Measurements from ENCODE around the gene ELF1.
A peak's percentile ranks its signal among the peaks of the same experiment; 100 is the strongest.
"Not testable (repeated sequence)": the region's sequence is repeated elsewhere in the genome, so short reads cannot be mapped to it uniquely, and the experiment has no call there.

Gene ELF1

GRCh38 chr13:40978109-40978508 is 41.0 kb downstream of the ELF1 start:
- H3K36me3 ChIP-seq (ENCODE audit: control insufficient read depth in 1 of 2, insufficient read depth in 2 of 2, low read depth in 1 of 2, low read length in 2 of 2): peaks cover 0 to 28% of the 10 kb centered on the region in 2 experiments
- H2BK15ac ChIP-seq (ENCODE audit: low read depth, poor library complexity, severe bottlenecking); H3K4ac ChIP-seq (ENCODE audit: low read depth in 1 of 2, low read length in 2 of 2); H4K8ac ChIP-seq (ENCODE audit: low read length); DNase-seq; H3K4me3 ChIP-seq (ENCODE audit: insufficient read depth in 1 of 2, low read depth in 1 of 2, low read length in 2 of 2); H3K14ac ChIP-seq (ENCODE audit: low read length in 2 of 2); H3K9me3 ChIP-seq (ENCODE audit: control insufficient read depth, low read length); H3K4me1 ChIP-seq (ENCODE audit: control insufficient read depth, insufficient read depth, low read depth, low read length); H2AFZ ChIP-seq (ENCODE audit: low read depth, low read length); H3K79me1 ChIP-seq (replicated peaks; ENCODE audit: low read length, poor library complexity, severe bottlenecking); H3K27ac ChIP-seq (ENCODE audit: low read length, poor library complexity, severe bottlenecking); H2BK120ac ChIP-seq (ENCODE audit: low read depth, low read length); H4K91ac ChIP-seq (ENCODE audit: low read length); H3K9ac ChIP-seq (ENCODE audit: low read length); H2BK5ac ChIP-seq (ENCODE audit: low read depth, low read length, poor library complexity, severe bottlenecking); H3K4me2 ChIP-seq (ENCODE audit: low read length, poor library complexity, severe bottlenecking); H3K18ac ChIP-seq (ENCODE audit: low read depth in 1 of 2, low read length in 2 of 2); H2BK12ac ChIP-seq (ENCODE audit: low read length in 2 of 2); H2AK5ac ChIP-seq (ENCODE audit: low read length, severe bottlenecking); H3K23ac ChIP-seq (ENCODE audit: low read length in 2 of 2); H3K27me3 ChIP-seq (ENCODE audit: control insufficient read depth in 1 of 2, insufficient read depth in 1 of 2, low read length in 2 of 2): not testable (repeated sequence)
- WGBS: 98% methylated on average over 4 of the region's 6 CpGs

- Histone ChIP-seq H3K4me1 (ENCODE audit: control insufficient read depth, insufficient read depth, low read depth, low read length) (peaks cover 3% of the 10 kb centered on the region), H4K91ac (ENCODE audit: low read length) (no peak overlapping the region), H3K36me3 (ENCODE audit: control insufficient read depth in 1 of 2, insufficient read depth in 2 of 2, low read depth in 1 of 2, low read length in 2 of 2) (peaks cover 0 to 13% of the 10 kb centered on the region in 2 experiments), H3K4ac (ENCODE audit: low read depth in 1 of 2, low read length in 2 of 2) (no peak overlapping the region), H3K4me2 (ENCODE audit: low read length, poor library complexity, severe bottlenecking) (no peak overlapping the region), H2BK120ac (ENCODE audit: low read depth, low read length) (no peak overlapping the region), H2AFZ (ENCODE audit: low read depth, low read length) (no peak overlapping the region), H3K4me3 (ENCODE audit: insufficient read depth in 1 of 2, low read depth in 1 of 2, low read length in 2 of 2) (no peak overlapping the region), H3K18ac (ENCODE audit: low read depth in 1 of 2, low read length in 2 of 2) (no peak overlapping the region), H3K9ac (ENCODE audit: low read length) (no peak overlapping the region), H2BK15ac (ENCODE audit: low read depth, poor library complexity, severe bottlenecking) (no peak overlapping the region), H4K8ac (ENCODE audit: low read length) (no peak overlapping the region), H2AK5ac (ENCODE audit: low read length, severe bottlenecking) (no peak overlapping the region), H3K9me3 (ENCODE audit: control insufficient read depth, low read length) (no peaks in the 10 kb centered on the region), H3K27me3 (ENCODE audit: control insufficient read depth in 1 of 2, insufficient read depth in 1 of 2, low read length in 2 of 2) (no peaks in the 10 kb centered on the region), H2BK5ac (ENCODE audit: low read depth, low read length, poor library complexity, severe bottlenecking) (no peak overlapping the region), H2BK12ac (ENCODE audit: low read length in 2 of 2) (no peak overlapping the region), H3K14ac (ENCODE audit: low read length in 2 of 2) (no peak overlapping the region), H3K79me1 (replicated peaks; ENCODE audit: low read length, poor library complexity, severe bottlenecking) (no peaks in the 10 kb centered on the region), H3K27ac (ENCODE audit: low read length, poor library complexity, severe bottlenecking) (no peak overlapping the region), H3K23ac (ENCODE audit: low read length in 2 of 2) (no peak overlapping the region)
- no peak for DNase-seq
Observed at GRCh38 chr13:40975441-40975840, 43.7 kb downstream of the ELF1 start.

DNA sequence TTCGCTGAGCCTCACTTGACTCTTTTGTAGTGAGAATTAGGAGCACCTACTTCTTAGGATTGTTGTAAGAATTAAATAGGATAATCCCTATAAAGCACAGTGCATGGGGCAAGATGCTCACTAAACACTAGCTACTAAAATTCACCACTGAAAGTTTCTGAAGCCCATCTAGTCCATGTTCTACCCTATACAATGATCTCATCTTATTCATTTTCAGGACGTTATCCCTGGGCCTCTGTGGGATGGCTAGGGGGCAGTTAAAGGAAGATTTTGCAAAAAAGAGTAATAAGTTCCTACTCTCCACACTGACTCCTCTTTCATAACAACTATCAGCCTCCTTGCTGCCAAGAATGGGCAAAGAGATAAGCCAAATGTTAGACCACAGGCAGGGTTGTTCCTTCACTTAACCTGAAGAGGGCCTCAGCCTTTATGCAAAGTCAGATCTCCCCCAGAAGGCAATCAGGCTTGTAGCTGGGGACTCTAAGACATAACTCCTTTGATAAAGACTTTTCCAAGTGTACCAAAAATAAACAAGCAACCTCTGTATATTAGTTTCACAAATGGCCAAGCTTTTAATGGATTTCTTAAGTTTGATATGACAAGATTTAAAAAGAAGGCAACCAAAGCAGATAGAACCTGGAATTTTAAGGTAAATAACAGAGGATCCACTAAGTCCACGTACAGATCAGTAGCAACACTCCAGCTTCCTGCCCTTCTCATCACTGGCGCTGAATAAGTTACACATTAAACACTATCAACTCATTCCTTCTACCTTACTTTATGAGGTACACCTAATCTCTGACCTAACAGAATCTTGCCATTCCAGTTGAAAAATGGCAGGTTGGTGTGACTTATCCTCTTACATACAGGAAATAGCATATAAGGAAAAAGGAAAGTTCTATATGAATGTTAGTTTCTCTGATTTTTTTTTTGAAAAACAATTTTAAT is 44.4 kb downstream of the ELF1 start:
- Histone ChIP-seq H3K9me3 (ENCODE audit: control insufficient read depth, low read length) (no peaks in the 10 kb centered on the region), H3K27me3 (ENCODE audit: control insufficient read depth in 1 of 2, insufficient read depth in 1 of 2, low read length in 2 of 2) (no peaks in the 10 kb centered on the region), H4K91ac (ENCODE audit: low read length) (no peak overlapping the region), H2BK15ac (ENCODE audit: low read depth, poor library complexity, severe bottlenecking) (no peak overlapping the region), H2AFZ (ENCODE audit: low read depth, low read length) (no peak overlapping the region), H3K4me3 (ENCODE audit: insufficient read depth in 1 of 2, low read depth in 1 of 2, low read length in 2 of 2) (no peak overlapping the region), H3K9ac (ENCODE audit: low read length) (no peak overlapping the region), H3K14ac (ENCODE audit: low read length in 2 of 2) (no peak overlapping the region), H3K36me3 (ENCODE audit: control insufficient read depth in 1 of 2, insufficient read depth in 2 of 2, low read depth in 1 of 2, low read length in 2 of 2) (peaks cover 0 to 7% of the 10 kb centered on the region in 2 experiments), H3K18ac (ENCODE audit: low read depth in 1 of 2, low read length in 2 of 2) (no peak overlapping the region), H3K4ac (ENCODE audit: low read depth in 1 of 2, low read length in 2 of 2) (no peak overlapping the region), H2BK5ac (ENCODE audit: low read depth, low read length, poor library complexity, severe bottlenecking) (no peak overlapping the region), H3K4me2 (ENCODE audit: low read length, poor library complexity, severe bottlenecking) (no peak overlapping the region), H3K4me1 (ENCODE audit: control insufficient read depth, insufficient read depth, low read depth, low read length) (peaks cover 3% of the 10 kb centered on the region), H2BK120ac (ENCODE audit: low read depth, low read length) (no peak overlapping the region), H3K79me1 (replicated peaks; ENCODE audit: low read length, poor library complexity, severe bottlenecking) (no peaks in the 10 kb centered on the region), H3K23ac (ENCODE audit: low read length in 2 of 2) (no peak overlapping the region), H4K8ac (ENCODE audit: low read length) (no peak overlapping the region), H3K27ac (ENCODE audit: low read length, poor library complexity, severe bottlenecking) (peak overlapping the region; percentile 20), H2AK5ac (ENCODE audit: low read length, severe bottlenecking) (no peak overlapping the region), H2BK12ac (ENCODE audit: low read length in 2 of 2) (no peak overlapping the region)
- WGBS: 50% methylated on average over 2 of the region's 4 CpGs
- peak; percentile 68 for DNase-seq

- no peak overlapping the region for H3K23ac ChIP-seq (ENCODE audit: low read length in 2 of 2)
- no peaks in the 10 kb centered on the region for H3K27me3 ChIP-seq (ENCODE audit: control insufficient read depth in 1 of 2, insufficient read depth in 1 of 2, low read length in 2 of 2)
- H2AFZ ChIP-seq (ENCODE audit: low read depth, low read length): no peak overlapping the region
- H3K79me1 ChIP-seq (replicated peaks; ENCODE audit: low read length, poor library complexity, severe bottlenecking): no peaks in the 10 kb centered on the region
- no peak overlapping the region for H3K18ac ChIP-seq (ENCODE audit: low read depth in 1 of 2, low read length in 2 of 2)
- no peak overlapping the region for H3K27ac ChIP-seq (ENCODE audit: low read length, poor library complexity, severe bottlenecking)
- H2AK5ac ChIP-seq (ENCODE audit: low read length, severe bottlenecking): no peak overlapping the region
- H3K4ac ChIP-seq (ENCODE audit: low read depth in 1 of 2, low read length in 2 of 2): no peak overlapping the region
- DNase-seq: no peak
- no CpG with 5 or more reads among the region's 1 CpG for WGBS
- H3K36me3 ChIP-seq (ENCODE audit: control insufficient read depth in 1 of 2, insufficient read depth in 2 of 2, low read depth in 1 of 2, low read length in 2 of 2): peaks cover 0 to 6% of the 10 kb centered on the region in 2 experiments
- H3K4me2 ChIP-seq (ENCODE audit: low read length, poor library complexity, severe bottlenecking): no peak overlapping the region
- no peak overlapping the region for H4K8ac ChIP-seq (ENCODE audit: low read length)
- H3K14ac ChIP-seq (ENCODE audit: low read length in 2 of 2): no peak overlapping the region
- H3K4me3 ChIP-seq (ENCODE audit: insufficient read depth in 1 of 2, low read depth in 1 of 2, low read length in 2 of 2): no peak overlapping the region
- peaks cover 4% of the 10 kb centered on the region for H3K4me1 ChIP-seq (ENCODE audit: control insufficient read depth, insufficient read depth, low read depth, low read length)
- no peak overlapping the region for H2BK5ac ChIP-seq (ENCODE audit: low read depth, low read length, poor library complexity, severe bottlenecking)
- H2BK15ac ChIP-seq (ENCODE audit: low read depth, poor library complexity, severe bottlenecking): no peak overlapping the region
- no peak overlapping the region for H3K9ac ChIP-seq (ENCODE audit: low read length)
- no peak overlapping the region for H2BK12ac ChIP-seq (ENCODE audit: low read length in 2 of 2)
- H4K91ac ChIP-seq (ENCODE audit: low read length): no peak overlapping the region
- H2BK120ac ChIP-seq (ENCODE audit: low read depth, low read length): no peak overlapping the region
- H3K9me3 ChIP-seq (ENCODE audit: control insufficient read depth, low read length): no peaks in the 10 kb centered on the region
Observed at GRCh38 chr13:40973409-40973808, 45.7 kb downstream of the ELF1 start.
